T-helper 2 cell (primary cell): ENCODE measurements around the gene LZTS3.
"Not testable (repeated sequence)": the region's sequence is repeated elsewhere in the genome, so short reads cannot be mapped to it uniquely, and the experiment has no call there.

Experiments
- DNase-seq, 5 experiments: peaks; one replicate each; pipeline versions ENCODE4 v3.0.0 to v3.0.0-alpha.2; 2012 to 2022
- total RNA-seq, 2 donors: gene quantifications; one replicate each; lab custom pipeline; 2026; lab: John Stamatoyannopoulos, UW

Gene LZTS3
- 15.3 to 40.8 reads per million in 2 donors for total RNA-seq

DNA sequence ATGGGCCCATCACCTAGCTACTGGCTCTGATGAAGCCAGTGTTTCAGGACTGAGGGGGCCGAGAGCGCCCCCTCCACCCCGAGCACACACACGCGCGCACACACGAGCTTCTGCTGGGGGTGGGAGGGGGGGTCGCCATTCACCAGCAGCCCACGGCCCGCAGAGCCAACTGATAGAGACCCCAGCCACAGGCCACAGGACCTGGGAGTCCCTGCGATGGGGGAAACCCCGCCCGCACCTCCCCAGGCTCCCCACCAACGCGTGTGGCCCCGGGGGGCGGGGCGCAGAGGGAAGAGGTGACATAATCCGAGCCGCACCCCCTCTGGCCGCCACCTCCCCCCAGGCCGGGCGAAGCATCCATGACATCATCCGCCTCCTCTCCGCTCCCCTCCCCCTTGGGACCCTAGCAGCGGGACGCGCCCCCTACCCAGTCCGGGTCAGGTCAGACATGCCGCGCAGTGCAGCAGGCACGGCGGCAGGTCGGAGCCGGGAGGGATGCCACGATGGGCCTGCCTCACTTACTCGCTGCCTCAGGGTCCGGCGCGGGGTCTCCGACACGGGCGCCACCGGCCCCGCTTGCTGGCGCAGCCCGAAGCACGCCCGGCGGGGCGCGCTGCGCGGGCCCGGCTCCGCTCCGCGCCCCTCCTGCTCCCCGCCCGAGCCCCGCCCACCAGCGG lies at the start of gene LZTS3:
Gene LZTS3 (minus strand): TSS at position 617 of the 677 bp plus-strand sequence. CDS start 6,386 bp downstream, outside the sequence.
- DNase-seq: peak; percentile 67 to 89 (median 78)

DNA sequence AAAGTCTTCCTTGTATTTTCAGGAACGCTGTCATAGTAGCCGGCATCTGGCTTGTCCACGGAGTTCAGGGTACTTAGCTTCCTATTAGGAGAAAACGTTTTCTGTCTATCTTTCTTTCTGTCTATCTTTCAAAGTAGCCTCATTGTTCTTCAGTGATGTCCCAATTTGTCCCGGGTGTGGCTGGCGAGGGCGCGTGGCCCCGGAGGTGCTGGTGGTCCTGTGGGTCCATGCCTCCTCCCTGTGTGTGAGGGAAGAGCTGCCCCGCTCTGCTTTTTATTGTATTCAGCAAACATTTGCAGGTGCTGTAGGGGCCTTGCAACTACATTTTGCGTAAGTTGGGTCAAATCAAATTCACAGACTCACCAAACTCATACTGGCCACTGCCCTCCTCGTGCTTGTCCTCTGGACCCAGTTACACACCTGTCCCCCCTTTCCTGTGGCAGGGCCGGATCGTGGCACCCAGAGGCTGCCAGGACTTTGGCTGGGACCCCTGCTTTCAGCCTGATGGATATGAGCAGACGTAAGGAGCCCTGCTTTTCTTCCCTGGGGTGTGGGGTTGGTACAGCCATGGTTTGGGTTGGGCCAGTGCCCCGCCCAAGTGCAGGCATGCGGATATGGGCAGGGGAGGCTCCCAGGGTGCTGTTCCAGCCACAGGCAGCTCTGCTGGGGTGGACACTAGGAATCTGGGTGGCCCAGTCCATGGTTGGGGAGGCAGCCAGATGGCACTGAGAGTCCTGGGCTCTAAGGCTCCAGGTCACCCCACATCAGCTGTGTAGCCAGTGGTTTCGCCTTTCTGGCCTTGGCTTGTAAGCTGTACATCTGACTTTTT lies 48.3 kb upstream of the LZTS3 start:
- DNase-seq: no peak

GRCh38 chr20:3218307-3218988 lies 45.1 kb upstream of the LZTS3 start:
- peak; percentile 48 to 77 (median 61) for DNase-seq

DNA sequence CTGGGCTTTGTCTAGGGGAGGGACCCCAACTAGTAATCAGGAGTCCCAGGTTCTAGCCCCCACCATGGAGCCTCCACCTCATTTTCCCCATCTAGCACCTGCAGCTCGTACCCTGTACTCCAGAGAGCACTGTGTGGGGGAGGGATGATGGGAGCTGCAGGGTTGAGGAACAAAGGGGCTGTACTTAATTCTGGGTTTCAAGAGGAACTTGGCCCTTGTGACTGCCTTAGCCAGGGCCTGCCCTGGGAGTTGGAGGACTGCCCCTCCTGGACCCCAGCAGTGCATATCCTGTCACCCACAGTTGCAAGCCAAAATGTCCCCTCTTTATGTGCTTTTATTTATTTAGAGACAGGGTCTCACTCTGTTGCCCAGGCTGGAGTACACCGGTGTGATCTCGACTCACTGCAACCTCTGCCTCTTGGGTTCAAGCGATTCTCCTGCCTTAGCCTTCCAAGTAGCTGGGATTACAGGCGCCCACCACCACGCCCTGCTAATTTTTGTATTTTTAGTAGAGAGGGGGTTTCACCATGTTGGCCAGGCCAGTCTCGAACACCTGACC lies 42.1 kb upstream of the LZTS3 start:
- DNase-seq: not testable (repeated sequence)

DNA sequence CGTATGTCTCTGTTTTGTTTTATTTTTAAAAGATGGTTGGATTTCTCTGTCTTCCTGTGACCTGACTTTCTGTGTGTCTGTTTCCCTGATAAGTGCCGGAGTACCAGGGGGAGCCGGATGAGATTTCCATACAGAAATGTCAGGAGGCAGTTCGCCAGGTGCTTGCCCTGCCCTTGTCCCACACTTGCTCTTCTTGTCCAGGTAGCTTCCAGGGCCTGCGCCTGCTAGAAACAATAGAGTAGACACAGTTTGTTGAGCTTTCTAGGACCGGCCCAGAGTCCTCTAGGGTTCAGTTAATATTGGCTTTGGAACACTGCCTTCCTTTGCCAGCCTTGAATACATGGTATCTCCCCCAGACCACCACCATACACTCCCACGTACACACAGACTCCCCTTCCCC lies 39.9 kb upstream of the LZTS3 start:
- no peak for DNase-seq

DNA sequence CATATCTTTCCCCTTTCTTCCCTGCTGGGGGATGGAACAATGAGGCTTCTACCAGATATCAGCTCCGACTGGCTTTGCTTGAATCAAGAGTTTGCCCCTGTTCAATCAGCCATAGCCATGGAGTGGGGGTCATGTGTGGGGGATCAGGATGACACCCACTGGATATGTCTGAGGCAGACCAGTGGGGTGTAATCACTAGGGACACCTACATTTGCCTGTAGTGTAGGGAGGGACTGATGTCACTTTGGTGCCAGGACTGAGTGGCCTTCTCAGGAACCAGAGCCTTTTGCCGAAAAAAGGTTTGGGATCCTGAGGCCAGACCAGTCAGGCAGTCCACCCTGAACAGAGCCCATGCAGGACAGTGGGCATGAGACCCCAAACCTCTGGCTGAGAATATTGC lies 37.0 kb upstream of the LZTS3 start:
- DNase-seq: no peak

DNA sequence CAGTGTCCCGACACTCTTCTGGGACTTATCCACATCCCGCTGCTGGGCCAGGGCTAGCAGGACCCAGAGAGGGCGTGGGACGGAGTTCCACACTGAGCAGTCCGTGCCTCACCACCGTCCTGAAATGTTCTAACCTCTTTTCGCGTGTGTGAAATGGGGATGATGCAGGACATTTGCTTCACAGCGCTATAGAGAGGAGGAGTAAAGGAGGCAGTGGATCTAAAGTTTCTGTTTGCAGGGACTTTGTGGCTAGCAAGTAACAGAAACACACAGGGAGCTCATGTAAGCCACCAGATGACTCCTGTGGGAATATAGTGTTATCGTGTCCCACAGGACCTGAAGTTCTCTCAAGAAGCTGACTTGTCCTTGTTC lies 36.6 kb upstream of the LZTS3 start:
- DNase-seq: peak in 1 of 5 experiments; percentile 15

DNA sequence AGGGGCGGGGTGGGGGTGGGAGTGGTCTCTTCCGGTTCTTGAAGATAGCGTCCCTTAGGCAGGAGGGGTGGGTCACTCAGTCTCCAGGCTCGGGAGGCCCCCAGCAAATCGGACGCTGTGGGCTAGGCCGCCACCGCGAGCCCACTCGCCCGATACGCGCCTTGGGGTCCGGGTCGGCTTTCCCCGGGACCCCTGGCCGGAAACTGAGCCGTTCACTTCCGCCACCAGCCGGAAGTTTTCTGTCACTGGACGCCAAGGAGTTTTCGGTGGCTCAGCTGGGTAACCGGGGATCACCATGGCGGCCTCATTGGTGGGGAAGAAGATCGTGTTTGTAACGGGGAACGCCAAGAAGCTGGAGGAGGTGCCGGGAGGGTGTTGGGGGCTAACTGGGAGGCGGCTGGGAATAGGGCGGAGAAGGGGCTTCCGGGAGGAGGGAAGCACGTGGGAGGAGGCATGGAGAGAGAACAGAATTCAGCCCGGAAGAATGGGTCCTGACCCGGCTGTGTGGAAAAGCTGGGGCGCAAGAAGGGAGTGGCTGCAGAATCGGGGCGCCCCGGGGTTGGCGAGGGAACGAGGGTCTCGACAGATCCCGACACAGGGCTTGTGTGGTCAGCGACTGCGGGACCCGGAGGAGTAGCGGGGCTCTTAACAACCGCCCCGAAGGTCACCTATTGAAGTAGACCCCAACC lies 36.1 kb upstream of the LZTS3 start, which contains the start of gene ITPA:
Gene ITPA (plus strand): TSS at position 242 of the 689 bp plus-strand sequence. CDS start 54 bp downstream, at position 296.
- DNase-seq: peak; percentile 22 to 78 (median 48)

- no peak for DNase-seq
Observed at GRCh38 chr20:3208786-3209256, 35.5 kb upstream of the LZTS3 start.

DNA sequence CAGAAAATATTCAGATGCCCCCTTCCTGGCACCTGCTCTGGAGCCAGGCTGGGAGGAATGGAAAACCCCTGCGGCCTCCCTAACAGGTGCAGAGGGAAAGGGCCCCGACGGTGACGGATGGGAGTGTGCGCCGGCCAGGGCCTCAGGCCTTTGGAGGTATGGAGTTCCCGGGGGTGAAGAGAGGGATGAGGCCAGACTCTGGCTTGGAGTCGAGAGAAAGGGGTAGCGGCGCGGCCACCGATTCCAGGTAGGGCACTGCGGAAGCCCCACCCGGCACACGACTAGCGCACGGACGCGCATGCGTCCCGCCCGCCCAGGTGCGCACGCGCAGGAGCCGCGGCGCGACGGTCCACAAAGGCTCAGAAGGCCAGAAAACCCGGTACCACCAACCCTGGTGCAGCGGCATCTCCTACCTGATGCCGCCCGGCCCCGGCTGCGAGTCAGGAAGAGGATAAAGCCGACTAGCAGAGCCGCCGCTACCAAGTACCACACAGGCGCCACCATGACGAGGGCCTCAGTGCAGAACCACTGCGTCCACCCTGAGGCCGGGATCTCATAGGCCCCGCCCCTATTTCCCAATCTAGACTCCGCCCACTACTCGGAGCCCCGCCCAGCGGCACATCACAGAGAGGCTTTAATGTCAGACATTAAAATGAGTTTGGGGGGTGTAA lies 30.9 kb upstream of the LZTS3 start, which contains the start of gene DDRGK1:
Gene DDRGK1 (minus strand): TSS at position 559 of the 671 bp plus-strand sequence. CDS start 55 bp downstream, at position 504.
- peak; percentile 76 to 88 (median 85) for DNase-seq

GRCh38 chr20:3203315-3204123 lies 30.2 kb upstream of the LZTS3 start:
- DNase-seq: peak in 4 of 5 experiments; percentile 12 to 59 (median 18)

DNA sequence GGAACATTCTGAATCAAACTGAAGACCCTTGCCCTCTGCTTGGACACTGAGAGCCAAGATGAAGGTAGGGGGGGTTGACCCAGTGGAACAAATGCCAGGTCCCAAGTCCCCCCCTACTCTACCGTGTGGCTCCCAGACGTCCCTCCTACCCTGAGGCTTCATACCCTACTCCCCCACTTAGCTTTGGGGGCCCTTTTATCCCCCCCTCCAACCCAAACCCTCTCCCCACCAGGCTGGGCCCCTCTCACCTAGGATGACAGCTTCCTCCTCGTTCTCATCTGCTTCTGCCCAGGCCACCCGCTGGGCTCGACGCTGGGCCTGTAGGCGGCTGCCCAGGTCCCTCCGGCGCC lies 29.6 kb upstream of the LZTS3 start:
- no peak for DNase-seq

GRCh38 chr20:3199976-3200755 lies 26.8 kb upstream of the LZTS3 start:
- DNase-seq: no peak

GRCh38 chr20:3199206-3199605 lies 25.9 kb upstream of the LZTS3 start:
- DNase-seq: no peak

DNA sequence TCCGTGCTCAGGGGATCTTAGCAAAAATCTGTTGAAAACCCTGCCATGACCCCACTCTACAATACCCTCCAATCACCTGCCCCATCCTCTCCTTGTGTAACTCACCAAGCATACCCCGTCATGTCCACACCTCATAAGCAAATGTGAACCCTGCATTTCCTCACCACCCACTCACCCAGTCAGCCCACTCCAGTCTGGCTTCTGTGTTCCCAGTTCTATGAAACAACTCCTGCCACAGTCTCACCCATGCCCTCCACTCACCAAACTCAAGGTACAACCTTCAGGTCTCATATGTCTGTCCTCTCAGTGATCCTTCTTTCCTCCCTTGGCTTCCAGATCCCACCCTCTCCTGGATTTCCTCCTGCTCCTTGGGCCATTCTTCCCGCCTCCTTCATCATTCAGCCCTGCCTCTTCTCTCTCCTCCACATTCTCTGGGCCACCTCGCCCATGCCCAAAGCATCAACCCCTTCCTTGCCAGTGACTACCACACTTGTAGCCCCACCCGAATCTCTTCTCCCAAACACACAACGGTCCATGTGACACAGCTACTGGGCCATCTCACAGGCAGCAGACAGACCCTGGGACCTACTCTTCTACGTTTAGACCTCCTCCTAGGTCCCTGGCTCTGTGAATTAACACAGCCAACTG lies 22.4 kb upstream of the LZTS3 start:
- DNase-seq: no peak

DNA sequence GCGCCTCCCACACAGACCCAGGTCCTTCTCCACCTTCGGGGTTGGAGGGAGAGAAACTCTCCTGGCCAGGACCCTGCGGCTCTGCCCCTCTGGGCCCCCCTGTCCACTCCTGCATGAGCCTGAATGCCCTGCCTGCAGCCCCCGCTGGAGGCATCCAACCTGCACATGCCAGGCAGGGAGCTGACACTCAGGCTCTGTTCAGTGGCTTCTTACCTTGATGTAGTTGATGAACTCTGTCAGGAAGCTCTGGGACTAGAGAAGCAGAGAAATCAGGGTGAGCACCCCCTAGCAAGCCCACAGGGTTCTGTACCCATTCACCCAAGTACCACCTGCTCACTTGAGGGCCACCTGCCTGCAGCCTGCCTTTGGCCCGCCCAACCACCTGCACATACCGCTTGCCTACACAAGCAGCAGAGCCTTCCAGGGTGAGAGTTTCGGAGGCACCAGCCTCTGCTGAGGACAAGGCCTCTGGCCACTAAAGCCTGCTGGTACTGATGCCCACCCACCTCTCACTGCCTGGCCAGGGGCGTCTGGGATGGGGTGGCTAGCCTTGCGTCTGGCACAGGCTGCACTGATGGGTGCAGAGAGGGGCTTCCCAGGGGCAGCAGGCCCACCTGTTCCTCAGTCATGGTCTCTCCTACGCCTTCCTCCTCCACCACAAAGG lies 21.4 kb upstream of the LZTS3 start:
- no peak for DNase-seq

- no peak for DNase-seq
Observed at GRCh38 chr20:3193806-3194616, 20.7 kb upstream of the LZTS3 start.
